GM13976 (cell line): ENCODE results near the gene SIPA1.

Experiments
- DNase-seq: peaks from one replicate; pipeline ENCODE4 v3.0.0; 2012; ENCODE audit warnings: low spot score
- CTCF ChIP-seq: IDR thresholded peaks from 2 replicates; pipeline ENCODE4 v1.5.1; 2012; ENCODE audit warnings: borderline replicate concordance, mild to moderate bottlenecking; ENCODE audit not compliant: insufficient read depth; ENCODE audit errors: extremely low read depth, missing control alignments, control extremely low read depth
- in situ Hi-C: fragments of 300-500 bp; cut with MboI; formaldehyde crosslinking; loops from one replicate; pipeline ENCODE4 v1.12.0; 2022; ENCODE audit warnings: low sequenced_read_pairs, mixed read lengths, inconsistent platforms; ENCODE audit not compliant: unreplicated experiment

Gene SIPA1

DNA sequence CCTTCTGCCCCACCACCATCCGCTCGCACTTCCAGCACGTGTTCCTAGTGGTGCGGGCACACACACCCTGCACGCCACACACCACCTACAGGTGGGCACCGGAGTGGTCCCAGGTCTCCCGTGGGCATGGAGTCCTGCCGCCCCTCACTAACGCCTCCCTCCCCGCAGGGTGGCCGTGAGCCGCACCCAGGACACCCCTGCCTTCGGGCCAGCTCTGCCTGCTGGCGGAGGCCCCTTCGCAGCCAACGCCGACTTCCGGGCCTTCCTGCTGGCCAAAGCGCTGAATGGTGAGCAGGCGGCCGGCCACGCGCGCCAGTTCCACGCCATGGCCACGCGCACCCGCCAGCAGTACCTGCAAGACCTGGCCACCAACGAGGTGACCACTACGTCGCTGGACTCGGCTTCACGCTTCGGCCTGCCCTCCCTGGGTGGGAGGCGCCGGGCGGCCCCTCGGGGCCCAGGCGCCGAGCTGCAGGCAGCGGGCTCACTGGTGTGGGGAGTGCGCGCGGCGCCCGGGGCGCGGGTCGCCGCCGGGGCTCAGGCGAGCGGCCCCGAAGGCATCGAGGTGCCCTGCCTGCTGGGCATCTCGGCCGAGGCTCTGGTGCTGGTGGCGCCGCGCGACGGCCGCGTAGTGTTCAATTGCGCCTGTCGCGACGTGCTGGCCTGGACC lies 8.5 kb downstream of the SIPA1 start:
- DNase-seq = no peak
- in situ Hi-C loops = no loop called here
- TF ChIP-seq CTCF = no peak

DNA sequence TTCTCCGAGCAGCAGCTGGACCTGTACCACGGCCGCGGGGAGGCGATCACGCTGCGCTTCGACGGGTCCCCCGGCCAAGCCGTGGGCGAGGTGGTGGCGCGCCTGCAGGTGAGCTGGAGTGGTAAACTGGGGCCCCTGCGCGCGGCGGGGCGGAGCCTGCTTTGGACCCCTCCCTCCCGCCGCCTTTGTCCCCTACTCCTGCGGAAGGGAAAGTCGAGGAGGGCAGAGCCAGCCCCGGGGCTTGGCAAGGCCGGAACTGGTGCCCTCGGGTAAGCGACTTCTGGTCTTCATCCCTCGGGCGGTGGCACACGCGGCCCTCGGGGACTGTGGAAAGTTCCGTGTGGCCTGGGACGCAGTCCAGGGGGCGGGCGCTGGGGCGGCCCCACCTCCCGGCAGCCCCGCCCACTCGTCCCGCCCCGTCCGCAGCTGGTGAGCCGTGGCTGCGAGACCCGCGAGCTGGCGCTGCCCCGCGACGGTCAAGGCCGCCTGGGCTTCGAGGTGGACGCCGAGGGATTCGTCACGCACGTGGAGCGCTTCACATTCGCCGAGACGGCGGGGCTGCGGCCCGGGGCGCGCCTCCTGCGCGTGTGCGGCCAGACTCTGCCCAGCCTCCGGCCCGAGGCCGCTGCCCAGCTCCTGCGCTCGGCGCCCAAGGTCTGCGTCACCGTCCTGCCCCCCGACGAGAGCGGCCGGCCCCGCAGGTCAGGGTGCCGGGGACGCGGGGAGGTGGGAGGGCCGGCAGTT lies 9.2 kb downstream of the SIPA1 start:
- no peak for TF ChIP-seq CTCF

DNA sequence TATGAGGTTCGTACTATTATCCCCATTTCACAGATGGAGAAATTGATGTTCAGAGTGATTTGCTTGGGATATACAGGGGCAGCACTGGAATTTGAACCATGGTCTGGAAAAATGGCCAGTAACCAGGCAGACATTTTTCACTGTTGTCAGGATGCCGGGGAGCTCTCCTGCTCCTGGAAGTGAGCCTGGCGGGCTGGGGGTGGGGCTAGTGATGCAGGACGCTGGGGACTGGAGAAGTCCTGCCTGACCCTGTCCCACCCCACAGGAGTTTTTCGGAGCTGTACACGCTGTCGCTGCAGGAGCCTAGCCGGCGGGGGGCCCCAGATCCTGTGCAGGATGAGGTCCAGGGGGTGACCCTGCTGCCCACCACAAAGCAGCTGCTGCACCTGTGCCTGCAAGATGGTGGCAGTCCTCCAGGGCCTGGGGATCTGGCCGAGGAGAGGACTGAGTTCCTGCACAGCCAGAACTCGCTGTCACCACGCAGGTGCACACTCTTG lies 11.1 kb downstream of the SIPA1 start:
- DNase-seq = no peak
- in situ Hi-C loops = no loop called here
- no peak for TF ChIP-seq CTCF

More for the DNA sequence above, 9.2 kb downstream of the SIPA1 start:
- in situ Hi-C loops = no loop called here
- DNase-seq = no peak

DNA sequence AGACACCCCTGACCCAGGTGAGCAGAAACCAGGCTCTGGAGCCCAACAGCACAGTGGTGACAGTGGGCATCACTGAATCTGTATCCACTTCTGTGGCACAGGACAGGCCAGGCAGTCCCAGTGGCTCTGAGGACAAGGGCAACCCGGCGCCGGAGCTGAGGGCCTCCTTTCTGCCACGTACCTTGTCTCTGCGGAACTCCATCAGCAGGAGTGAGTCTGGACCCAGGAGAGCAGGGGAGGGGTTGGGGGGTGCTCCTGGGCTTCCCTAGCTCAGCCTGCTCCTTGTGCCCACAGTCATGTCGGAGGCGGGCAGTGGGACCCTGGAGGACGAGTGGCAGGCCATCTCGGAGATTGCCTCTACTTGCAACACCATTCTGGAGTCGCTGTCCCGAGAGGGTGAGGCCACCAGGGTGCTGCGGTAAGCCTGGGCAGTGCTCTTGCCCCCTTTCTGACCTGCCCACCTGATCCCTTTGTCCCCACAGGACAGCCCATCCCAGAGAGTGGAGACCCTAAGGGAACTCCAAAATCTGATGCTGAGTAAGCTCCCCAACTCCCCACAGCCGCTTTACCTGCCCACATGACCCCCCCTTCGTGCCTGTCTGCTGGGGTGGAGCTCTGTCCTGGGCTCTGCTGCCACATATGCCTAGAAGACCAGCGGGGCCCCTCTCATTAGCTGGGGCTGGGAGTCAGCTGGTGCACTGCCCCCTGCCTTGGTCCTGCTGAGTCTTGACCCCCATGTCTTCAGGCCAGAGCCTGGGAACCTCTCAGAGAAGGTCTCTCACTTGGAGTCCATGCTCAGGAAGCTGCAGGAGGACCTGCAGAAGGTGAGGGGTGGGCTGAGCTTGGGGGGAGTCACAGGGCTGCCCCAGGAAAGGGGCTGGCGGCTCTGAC lies 12.0 kb downstream of the SIPA1 start:
- no peak for DNase-seq
- in situ Hi-C loops = no loop called here
- TF ChIP-seq CTCF = no peak

DNA sequence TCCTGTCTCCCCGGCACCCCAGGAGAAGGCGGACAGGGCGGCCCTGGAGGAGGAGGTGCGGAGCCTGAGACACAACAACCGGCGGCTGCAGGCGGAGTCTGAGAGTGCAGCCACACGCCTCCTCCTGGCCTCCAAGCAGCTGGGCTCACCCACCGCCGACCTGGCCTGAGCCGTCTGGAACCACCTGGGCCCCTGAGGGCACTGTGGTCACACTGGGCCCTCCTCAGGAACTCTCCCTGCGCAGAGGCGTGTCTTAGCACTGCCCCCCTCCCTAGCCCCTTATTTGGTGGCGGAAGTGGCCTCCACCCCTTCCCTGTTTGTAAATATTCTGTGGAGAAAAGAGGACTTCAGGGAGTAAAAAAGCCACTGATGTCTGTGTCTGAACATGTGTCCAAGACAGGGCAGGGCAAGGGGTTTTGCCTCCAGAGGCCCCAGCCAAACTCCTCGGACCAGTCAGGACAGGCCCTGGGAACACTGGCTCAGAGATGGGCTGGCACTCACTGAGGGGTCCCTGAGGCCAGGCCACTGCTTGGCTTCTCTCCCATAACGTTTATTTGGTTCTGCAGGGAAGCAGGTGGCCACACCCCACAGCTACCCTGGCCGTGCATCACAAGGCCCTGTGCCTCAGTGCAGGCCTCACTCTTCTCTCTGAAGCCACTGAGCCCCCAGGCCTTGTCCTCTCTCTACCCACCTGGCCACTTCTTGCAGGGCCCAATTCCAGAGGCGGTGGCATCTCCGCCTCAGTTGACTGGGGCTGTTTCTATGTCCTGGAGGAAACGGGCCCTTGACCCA lies 12.8 kb downstream of the SIPA1 start:
- no peak for TF ChIP-seq CTCF
- no peak for DNase-seq
- in situ Hi-C loops = no loop called here

- no peak for DNase-seq
- no peak for TF ChIP-seq CTCF
- in situ Hi-C loops = no loop called here
These were observed 13.4 kb downstream of the SIPA1 start for GRCh38 chr11:65651339-65651588.
